COR-L47 (cell line): ENCODE data around the gene ZSWIM8.
"Not testable (repeated sequence)": the region's sequence is repeated elsewhere in the genome, so short reads cannot be mapped to it uniquely, and the experiment has no call there.

Experiments used
- DNase-seq: peaks from one replicate; lab custom pipeline; 2025; lab: John Stamatoyannopoulos, UW

Gene ZSWIM8

DNA sequence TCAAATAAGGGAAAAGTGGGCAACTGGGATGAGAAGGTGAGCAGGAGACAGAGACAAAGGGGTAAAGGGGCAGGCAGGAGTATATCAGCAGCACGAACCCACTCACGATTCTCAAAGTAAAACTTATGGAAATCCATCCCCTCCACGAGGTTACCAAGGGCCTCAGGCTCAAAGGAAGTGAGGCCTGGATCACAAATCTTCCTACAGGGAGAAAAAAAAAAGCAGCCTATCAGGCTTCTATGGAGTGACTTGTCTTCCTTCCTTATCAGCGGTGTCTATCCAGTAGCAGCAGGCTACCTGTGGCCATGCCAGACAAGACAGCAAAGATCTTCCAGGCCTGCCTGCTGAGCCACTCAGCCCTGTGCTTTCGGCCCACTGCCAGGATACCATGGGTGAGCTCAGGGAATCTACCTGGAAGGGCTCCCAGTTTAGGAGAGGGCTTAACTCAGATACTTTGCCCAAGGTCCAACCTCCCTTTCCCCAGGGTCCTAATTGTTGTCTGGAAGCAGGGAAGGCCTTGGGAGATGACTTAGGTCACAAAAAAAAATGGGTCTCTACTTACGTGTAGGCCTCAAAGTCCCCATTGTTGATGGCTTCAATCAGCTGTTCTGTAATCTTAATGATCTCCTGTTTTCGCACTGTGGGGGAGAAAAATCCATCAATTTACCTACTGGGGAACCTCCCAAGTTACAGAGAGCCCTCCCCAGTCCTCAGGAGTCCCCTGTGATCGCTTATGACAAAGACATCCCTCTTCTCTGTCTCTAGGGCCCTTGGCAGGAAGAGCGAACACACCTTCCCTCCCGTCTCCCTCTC lies 31.7 kb downstream of the ZSWIM8 start:
- no peak for DNase-seq

GRCh38 chr10:73817826-73818225 lies 32.4 kb downstream of the ZSWIM8 start:
- DNase-seq = no peak

DNA sequence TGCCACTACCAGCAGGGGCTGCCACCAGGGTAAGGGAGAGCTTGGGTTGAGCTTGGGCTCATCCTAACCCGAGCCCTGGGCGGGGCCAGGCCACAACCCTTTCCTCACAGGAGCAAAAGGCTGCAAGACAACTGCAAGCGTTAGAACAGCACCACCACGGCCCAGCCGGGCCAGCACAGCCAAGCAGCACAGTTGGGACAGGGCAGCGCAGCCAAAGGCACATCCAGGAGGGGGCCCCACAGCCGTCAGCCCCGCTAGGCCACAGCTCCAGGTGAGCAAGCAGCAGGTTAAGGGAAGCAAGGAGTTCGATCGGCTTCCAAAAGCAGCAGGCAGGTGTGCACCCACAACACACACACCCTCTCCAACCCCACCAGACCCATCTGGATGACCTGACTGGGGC lies 33.0 kb downstream of the ZSWIM8 start:
- no peak for DNase-seq

GRCh38 chr10:73819081-73819480 lies 33.7 kb downstream of the ZSWIM8 start:
- no peak for DNase-seq

DNA sequence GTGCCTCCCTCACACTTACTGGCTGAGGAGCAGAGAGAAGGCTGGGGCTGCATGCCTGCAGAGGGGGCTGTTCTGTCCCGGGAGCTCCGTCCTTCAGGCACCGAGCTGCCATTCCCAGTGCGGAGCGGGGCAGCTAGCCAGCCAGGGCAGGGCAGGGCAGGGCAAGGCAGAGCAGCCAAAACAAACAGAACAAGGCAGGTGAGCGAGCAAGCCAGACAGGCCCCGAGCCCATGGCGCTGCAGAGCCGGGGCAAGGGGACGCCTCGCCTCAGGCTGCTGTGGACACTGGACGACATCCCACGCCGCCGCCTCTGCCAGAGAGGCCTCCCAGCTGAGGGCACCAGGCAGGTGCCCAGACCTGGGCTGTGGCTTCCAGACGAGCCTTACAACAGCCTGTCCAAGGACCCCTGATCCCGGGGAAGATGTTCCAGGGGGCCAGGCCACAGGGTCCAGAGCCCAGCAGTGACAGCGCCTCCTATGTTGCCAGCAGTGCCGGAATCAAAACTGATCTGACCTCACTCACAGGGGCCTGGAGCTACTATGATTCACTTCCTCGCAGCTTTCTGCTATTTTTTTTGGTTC lies 34.2 kb downstream of the ZSWIM8 start:
- no peak for DNase-seq

DNA sequence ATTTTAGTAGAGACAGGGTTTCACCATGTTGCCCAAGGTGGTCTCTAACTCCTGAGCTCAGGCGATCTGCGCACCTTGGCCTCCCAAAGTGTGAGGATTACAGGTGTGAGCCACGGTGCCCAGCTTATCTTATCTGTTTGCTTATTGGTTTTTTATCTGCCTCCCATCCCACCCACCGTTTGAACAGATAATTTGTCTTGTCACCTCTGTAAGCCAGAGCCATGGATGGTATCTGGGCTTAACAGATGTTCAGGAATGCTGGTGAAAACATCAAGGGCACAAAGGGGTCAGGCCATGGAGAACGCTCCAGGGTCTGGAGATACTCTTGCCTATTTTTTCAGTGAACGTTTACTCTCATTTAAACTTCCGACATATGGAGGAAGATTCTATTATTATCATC lies 38.0 kb downstream of the ZSWIM8 start:
- DNase-seq = no peak

DNA sequence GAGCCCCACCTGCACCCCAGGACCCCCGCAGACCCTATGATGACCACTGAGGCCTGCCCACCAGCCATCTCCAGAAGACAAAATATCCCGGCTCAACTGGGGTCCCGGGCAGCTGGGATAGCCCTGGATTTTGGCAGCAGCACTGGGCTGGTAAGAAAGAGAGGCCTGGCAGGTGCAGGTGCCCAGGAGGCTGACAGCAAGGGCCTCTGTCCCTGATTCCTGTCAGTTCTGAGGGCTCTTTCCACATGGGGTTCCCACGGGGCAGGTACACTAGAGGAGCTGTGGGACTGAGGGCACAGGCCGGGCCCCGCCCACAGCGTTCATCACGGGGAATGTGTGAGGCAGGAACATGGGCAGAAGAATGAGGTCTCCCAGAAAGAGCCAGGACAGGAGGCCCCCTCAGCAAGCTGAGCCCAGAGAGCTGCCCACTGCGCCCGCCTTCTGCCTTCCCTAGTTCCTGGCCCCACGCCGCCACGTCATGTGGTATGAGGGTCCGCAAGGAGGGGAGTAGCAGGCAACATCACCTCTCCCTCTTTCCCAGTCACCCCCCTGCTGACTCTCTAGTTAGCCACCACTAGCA lies 38.8 kb downstream of the ZSWIM8 start:
- no peak for DNase-seq

- no peak for DNase-seq
These were observed 42.1 kb downstream of the ZSWIM8 start for GRCh38 chr10:73827346-73828089.

GRCh38 chr10:73828161-73828560 lies 42.8 kb downstream of the ZSWIM8 start:
- no peak for DNase-seq

- DNase-seq = not testable (repeated sequence)
These were observed 43.7 kb downstream of the ZSWIM8 start for GRCh38 chr10:73829090-73829489.

GRCh38 chr10:73836427-73836980 lies 51.1 kb downstream of the ZSWIM8 start:
- no peak for DNase-seq

DNA sequence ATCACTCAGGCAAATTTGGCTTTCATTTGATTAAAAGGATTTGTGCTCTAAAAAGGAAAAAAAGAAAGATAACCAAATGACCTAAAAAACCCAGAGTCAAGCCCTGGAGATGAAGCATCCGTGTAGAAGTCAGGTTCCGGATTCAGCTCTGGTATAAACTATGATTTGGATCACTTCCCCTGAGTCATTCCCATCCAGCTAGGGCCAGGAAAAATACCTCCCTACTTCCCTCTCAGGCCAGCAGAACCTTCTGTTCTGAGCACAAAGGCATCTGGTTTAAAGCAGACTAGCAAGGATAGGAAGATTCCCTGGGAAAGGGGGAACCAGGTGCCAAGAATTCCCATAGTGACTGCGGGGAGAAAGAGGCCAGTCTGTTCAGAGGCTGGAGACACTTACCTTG lies 51.7 kb downstream of the ZSWIM8 start:
- DNase-seq = no peak

DNA sequence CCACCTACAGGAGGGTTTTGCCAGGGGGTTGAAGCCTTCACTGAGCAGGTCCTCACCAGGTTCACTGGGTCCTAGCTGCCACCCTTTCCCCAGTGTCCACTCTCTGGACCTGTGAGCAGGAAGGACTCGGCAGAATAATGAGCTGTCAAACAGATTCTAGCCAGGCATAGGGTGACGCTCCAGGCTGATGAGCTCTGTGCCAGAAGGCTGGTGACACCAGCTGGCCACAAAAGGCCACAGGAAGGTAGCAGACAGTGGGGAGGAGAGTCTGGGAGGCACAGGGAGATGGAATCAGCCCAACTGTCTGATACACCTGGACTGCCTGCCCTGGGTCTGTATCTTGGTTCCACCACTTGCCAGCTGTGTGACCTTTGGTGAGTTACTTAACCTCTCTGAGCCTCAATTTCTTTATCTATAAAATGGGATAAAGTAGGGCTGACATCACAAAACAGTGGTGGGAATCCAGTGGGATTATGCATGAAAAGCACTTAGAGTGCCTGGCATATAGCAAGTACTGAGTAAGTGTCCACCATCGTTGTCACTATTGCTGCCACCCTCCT lies 52.7 kb downstream of the ZSWIM8 start:
- DNase-seq = no peak

DNA sequence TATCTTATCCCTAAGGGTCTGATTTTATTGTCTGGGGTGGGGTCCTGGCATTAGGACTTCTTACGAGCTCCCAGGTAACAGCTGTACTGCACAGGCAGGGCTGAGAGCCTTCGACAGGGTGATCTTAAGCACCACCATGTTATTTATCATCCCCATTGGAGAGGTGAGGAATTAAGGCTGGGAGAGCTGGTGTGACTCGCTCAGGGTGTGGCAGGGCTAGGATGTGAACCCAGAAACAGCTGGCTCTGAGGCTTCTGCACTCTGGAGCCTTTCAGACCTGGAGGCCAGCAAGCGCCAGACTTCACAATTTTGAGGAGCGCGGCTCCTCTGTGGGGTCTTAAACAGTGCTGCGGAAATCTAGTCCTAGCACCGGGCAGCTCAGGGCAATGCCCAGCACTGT lies 53.4 kb downstream of the ZSWIM8 start:
- DNase-seq = no peak

DNA sequence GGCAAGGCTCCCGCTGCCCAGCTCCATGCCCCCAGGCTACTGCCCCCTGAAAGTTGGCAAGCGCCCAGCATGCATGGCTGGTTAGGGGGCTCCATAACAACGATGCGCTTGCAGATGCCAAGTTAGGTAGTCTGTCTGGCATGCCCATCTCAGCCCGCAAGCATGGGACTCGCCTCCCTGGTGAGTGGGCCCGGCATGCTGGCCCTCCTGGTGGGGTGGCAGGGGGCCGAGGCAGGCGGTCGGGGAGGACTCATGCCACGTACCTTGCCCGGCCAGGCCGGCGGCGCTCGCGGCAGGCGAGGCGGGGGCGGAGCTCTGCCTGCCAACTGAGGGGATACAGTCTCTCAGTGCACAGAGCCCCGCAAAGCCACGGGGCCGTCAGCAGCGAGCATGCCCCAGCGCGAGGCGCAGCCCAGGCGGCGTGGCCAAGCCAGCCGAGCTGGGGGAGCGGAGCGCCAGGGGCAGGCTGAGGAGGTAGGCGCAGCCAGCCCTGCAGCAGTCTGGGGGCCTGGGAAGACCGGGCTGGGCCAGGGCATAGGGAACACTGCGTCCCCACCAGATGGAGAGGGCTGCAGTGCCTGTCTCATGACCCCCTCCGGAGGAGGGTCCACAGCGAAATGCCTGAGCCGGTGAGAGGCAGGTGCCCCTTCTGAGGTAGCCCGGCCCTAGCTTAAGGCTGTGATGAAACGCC lies 54.0 kb downstream of the ZSWIM8 start:
- DNase-seq = no peak

DNA sequence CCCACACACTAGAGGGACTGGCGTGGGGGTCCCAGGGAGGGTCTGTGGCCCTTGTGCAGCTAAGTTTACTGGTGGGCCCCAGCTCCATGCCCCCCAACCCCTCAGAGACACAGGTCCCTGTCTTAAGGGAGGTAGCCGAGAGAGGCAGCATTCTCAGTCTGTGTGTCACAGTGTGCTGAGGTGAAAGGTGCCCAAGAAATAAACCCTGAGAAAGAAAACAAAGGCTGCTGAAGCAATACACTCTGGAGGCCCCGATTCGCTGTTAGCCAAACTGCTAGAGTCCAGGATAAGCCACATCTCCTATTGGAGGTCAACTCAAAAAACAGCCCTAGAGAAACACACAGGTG lies 54.6 kb downstream of the ZSWIM8 start:
- DNase-seq = no peak

GRCh38 chr10:73840403-73841060 lies 55.1 kb downstream of the ZSWIM8 start:
- DNase-seq = no peak

DNA sequence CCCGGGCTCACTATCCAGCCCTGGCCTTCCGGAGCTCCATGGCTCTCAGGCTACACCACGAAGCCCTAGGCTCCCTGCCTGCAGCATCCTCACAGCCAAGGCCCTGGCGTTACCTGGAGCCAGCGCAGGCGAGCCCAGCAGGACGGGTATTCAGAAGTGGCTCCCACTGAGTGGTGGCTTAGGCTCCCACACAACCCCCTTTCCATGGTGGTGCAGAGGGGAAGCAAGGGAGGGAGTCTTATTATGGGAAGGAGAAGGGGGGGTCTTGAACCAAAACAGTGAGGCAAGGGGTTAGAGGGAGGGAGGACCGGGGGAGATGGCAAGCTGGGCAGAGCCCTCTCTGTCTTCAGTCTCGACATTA lies 55.6 kb downstream of the ZSWIM8 start:
- DNase-seq = no peak

DNA sequence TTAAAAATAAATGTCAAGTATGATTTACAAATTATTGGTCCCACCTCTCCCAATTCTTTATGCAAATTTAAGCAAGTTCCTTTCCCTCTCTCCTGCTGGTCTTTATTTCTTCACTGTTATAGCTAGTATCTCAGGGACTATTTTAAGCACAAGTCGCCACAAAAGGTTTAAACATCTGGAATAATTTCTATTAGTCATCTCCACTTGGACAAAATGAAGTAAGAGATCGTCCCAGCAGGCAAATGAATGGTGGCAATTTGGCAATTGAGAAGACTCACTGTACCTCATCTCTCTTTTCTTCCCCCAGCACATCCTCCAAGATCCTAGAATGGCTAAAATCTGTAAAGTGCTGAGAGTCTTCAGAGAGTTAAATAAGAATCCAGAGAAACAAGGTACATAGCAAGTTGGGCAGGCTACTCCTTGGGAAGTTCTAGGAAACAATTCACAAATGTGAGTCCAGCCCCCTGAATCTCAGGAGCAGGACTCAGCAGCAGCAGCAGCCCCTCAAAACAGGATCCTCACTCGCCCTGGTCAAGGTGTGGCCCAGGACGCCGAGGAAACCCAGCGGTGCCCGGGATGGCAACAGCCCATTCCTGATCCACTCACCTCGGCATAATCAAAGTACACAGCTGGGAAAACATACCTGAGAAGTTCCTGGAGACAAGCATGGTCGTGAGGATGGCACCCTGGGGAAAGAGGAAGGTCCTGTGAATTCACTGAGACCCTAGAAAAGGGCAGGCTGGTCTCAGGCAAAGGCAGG lies 56.3 kb downstream of the ZSWIM8 start:
- DNase-seq = no peak

GRCh38 chr10:73842349-73842748 lies 56.9 kb downstream of the ZSWIM8 start:
- DNase-seq = no peak
